ENCODE results near the gene NXPH1. TPM values are rescaled to one million over a fixed set of nuclear protein-coding genes. Genes with fewer than 3 reads are reported as not detected.

The NXPH1 gene
- total and polyA plus RNA-seq, 9 of the 15 experiments (the other 6 are each of a cell fraction or from before 2014, with no cell fraction given), result 0.16 TPM; not detected in 8

GRCh38 chr7:8765374-8765773 lies 332.0 kb downstream of the NXPH1 start:
- Histone ChIP-seq H3K9me3 (replicated peaks; ENCODE audit: control insufficient read depth, insufficient read depth, low read depth, low read length) (no peaks in the 10 kb centered on the region), H3K27me3 (ENCODE audit: control insufficient read depth in 2 of 2, insufficient read depth in 2 of 2, low read length in 2 of 2) (no peaks in the 10 kb centered on the region), H4K20me1 (replicated peaks; ENCODE audit: control insufficient read depth, insufficient read depth, low read length) (no peaks in the 10 kb centered on the region), H3K9me1 (ENCODE audit: control insufficient read depth, insufficient read depth, low read length) (no peaks in the 10 kb centered on the region), H2AFZ (ENCODE audit: low read depth, low read length) (no peak overlapping the region), H3K79me2 (ENCODE audit: control insufficient read depth, insufficient read depth, low read length) (peaks cover 74% of the 10 kb centered on the region), H3K9ac (ENCODE audit: insufficient read depth in 1 of 2, low read depth in 2 of 2, low read length in 2 of 2) (peak overlapping the region in 1 of 2 experiments; percentile 82; a peak in 2 of 4 replicates), H3K36me3 (ENCODE audit: control insufficient read depth, insufficient read depth, low read length) (peaks cover 3% of the 10 kb centered on the region; the same call in 1 of the 3 replicates), H3K4me3 (peak overlapping the region; percentile 44), H3K4me1 (replicated peaks in 1 of 2; ENCODE audit: control insufficient read depth in 2 of 2, insufficient read depth in 2 of 2, low read length in 2 of 2) (peaks cover 0 to 15% of the 10 kb centered on the region in 2 experiments; a peak in 2 of 5 replicates), H3K27ac (ENCODE audit: extremely low read depth, low read depth, low read length) (peak overlapping the region; percentile 97), H3K4me2 (ENCODE audit: insufficient read depth, low read length) (peak overlapping the region; percentile 65)
- ATAC-seq (peak; percentile 78), DNase-seq (ENCODE audit: extremely low read depth in 1 of 4, low spot score in 3 of 4) (peak in 1 of 4 experiments; percentile 77), FAIRE-seq (peak; percentile 70)
- intact Hi-C loops (cut with micrococcal nuclease), result loop anchor here (5.0 kb wide), 1 partner anchor 67 kb away; no protein-coding TSS in a partner anchor
- ChIA-PET POLR2A (interaction anchor here (0.7 to 1.8 kb wide), 2 partner anchors 10 to 305 kb away, joined by 3 to 4 read pairs; no protein-coding TSS in a partner anchor), CTCF (ENCODE audit: low intra/inter-chr PET ratio) (no interaction called here)
- BruUV-seq (replicated peaks), result no TSS peak
- in situ Hi-C loops (cut with MboI), result no loop called here
- WGBS (ENCODE audit: insufficient coverage, low coverage, missing lambda C conversion rate), result 2% methylated on average over 3 of the region's 3 CpGs
- TF ChIP-seq GATAD2A (IDR thresholded peaks at IDR 0.05), result no peak
- TF ChIP-seq, protein P1, sequence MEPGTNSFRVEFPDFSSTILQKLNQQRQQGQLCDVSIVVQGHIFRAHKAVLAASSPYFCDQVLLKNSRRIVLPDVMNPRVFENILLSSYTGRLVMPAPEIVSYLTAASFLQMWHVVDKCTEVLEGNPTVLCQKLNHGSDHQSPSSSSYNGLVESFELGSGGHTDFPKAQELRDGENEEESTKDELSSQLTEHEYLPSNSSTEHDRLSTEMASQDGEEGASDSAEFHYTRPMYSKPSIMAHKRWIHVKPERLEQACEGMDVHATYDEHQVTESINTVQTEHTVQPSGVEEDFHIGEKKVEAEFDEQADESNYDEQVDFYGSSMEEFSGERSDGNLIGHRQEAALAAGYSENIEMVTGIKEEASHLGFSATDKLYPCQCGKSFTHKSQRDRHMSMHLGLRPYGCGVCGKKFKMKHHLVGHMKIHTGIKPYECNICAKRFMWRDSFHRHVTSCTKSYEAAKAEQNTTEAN (CRISPR knock-in tag; IDR thresholded peaks at IDR 0.05), result no peak
- no peak for TF ChIP-seq ASH1L (IDR thresholded peaks at IDR 0.05; ENCODE audit: borderline replicate concordance, low read depth, partially characterized antibody)
- TF ChIP-seq HINFP (tag; conservative IDR thresholded peaks at IDR 0.05; ENCODE audit: low read depth), result no peak
- TF ChIP-seq, protein P2, sequence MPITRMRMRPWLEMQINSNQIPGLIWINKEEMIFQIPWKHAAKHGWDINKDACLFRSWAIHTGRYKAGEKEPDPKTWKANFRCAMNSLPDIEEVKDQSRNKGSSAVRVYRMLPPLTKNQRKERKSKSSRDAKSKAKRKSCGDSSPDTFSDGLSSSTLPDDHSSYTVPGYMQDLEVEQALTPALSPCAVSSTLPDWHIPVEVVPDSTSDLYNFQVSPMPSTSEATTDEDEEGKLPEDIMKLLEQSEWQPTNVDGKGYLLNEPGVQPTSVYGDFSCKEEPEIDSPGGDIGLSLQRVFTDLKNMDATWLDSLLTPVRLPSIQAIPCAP (CRISPR knock-in tag; IDR thresholded peaks at IDR 0.05; ENCODE audit: borderline replicate concordance), result no peak
- no peak for TF ChIP-seq CREB3 (tag; conservative IDR thresholded peaks at IDR 0.05; ENCODE audit: low read depth)
